HG03175 (cell line): ENCODE results near the gene SELENON.
A peak's percentile ranks its signal among the peaks of the same experiment; 100 is the strongest.

Experiments
- ATAC-seq: cut with Tn5 transposase; IDR thresholded peaks from one replicate; pipeline ENCODE4 v1.9.1; 2021; ENCODE audit warnings: mild to moderate bottlenecking, moderate library complexity; ENCODE audit not compliant: unreplicated experiment

The SELENON gene

GRCh38 chr1:25808481-25809244, 8.7 kb downstream of the SELENON start:
- ATAC-seq = no peak

- ATAC-seq = no peak
Measured at GRCh38 chr1:25809283-25809926, 9.4 kb downstream of the SELENON start.

GRCh38 chr1:25809929-25810328, 9.9 kb downstream of the SELENON start:
- no peak for ATAC-seq

- ATAC-seq = peak; percentile 47
Measured at GRCh38 chr1:25810341-25811299, 10.6 kb downstream of the SELENON start.

- no peak for ATAC-seq
Measured at GRCh38 chr1:25811384-25812082, 11.5 kb downstream of the SELENON start.

- ATAC-seq = no peak
Measured at GRCh38 chr1:25813071-25813733, 13.2 kb downstream of the SELENON start.

- no peak for ATAC-seq
Measured at GRCh38 chr1:25813734-25814471, 13.9 kb downstream of the SELENON start.

GRCh38 chr1:25814549-25815087, 14.6 kb downstream of the SELENON start:
- no peak for ATAC-seq

- no peak for ATAC-seq
Measured at GRCh38 chr1:25815208-25816111, 15.5 kb downstream of the SELENON start.

GRCh38 chr1:25816112-25816718, 16.2 kb downstream of the SELENON start:
- ATAC-seq = no peak

- no peak for ATAC-seq
Measured at GRCh38 chr1:25817840-25818501, 18.0 kb downstream of the SELENON start.

- no peak for ATAC-seq
Measured at GRCh38 chr1:25818569-25818968, 18.6 kb downstream of the SELENON start.

GRCh38 chr1:25819491-25820246, 19.7 kb downstream of the SELENON start, which contains the start of gene MTFR1L:
MTFR1L (plus strand) TSS chr1:25819954; CDS start chr1:25823105, 3,151 bp downstream.
- peak; percentile 87 for ATAC-seq

GRCh38 chr1:25820247-25821111, 20.5 kb downstream of the SELENON start:
- peak; percentile 47 for ATAC-seq

- no peak for ATAC-seq
Measured at GRCh38 chr1:25821112-25821476, 21.1 kb downstream of the SELENON start.
